ENCODE measurements around the gene ZNF329. TPM values are rescaled to one million over a fixed set of nuclear protein-coding genes. Genes with fewer than 3 reads are reported as not detected.
"Not testable (repeated sequence)": the region's sequence is repeated elsewhere in the genome, so short reads cannot be mapped to it uniquely, and the experiment has no call there.

The ZNF329 gene
- total RNA-seq (2014; rRNA removed; shearing (Covaris generic)): 14.5 and 16.9 TPM in 2 replicates

DNA sequence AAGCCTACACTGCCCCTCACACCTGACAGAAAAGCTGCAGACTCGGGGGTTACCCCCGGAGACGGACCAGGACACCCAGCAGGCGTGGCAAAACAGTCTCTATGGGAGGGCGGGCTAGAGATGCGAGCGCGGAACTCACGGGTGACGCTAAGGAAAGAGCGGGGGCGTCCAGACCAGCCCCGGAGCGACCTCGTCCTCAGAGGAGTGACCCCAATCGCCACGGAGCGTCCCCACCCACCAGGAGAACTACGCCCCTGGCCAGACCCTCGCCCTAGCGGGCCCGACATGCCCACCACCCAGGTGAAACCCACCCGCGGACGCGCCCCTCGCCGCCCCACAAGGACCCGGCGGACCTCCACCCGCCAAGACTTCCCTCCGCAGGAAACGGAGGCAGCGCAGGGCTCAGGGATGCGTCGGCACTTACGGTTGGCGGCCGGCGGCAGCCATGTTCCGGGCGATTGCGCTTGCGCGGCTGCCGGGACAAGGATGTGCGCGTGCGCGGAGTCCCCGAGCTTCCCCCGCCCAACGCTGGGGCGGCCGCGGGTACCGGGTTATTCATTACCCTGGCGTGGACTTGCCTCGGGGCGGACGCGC is at the start of gene ZNF329:
Gene ZNF329 (minus strand): TSS at position 462 of the 594 bp plus-strand sequence. CDS start 21,286 bp downstream, outside the sequence.
- peak; percentile 78 for DNase-seq (ENCODE audit: low spot score)
- in situ Hi-C loops (cut with HindIII; ENCODE audit: low sequenced_read_pairs): no loop called here

- peak; percentile 3 for DNase-seq (ENCODE audit: low spot score)
- in situ Hi-C loops (cut with HindIII; ENCODE audit: low sequenced_read_pairs): no loop called here
These were observed 46.5 kb upstream of the ZNF329 start for GRCh38 chr19:58196901-58197616.

DNA sequence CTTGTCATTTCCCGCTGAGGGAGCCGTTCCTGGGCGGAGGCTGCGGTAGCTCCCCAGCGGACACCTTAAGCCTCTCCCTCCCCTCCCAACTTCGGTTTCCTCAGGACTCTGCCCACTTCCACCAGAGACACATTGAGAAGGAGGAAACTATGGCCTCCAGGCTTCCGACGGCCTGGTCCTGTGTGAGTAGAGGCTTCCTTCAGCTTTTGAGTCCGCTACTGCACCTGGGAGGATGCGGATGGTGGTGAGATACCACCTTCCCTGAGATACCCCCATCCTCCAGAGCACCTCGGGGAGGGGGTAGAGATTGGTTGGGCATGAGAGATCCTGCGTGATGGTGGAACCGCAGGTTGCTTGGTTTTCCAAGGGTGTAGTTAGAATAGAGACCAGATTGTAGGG is 33.2 kb upstream of the ZNF329 start:
- in situ Hi-C loops (cut with HindIII; ENCODE audit: low sequenced_read_pairs): no loop called here
- no peak for DNase-seq (ENCODE audit: low spot score)

- in situ Hi-C loops (cut with HindIII; ENCODE audit: low sequenced_read_pairs): no loop called here
These were observed 32.6 kb upstream of the ZNF329 start, which contains the start of gene ZNF274 for GRCh38 chr19:58182989-58183816. Gene ZNF274, plus strand, starts transcription at chr19:58183061. Its CDS starts 905 bp downstream, at chr19:58183966.

DNA sequence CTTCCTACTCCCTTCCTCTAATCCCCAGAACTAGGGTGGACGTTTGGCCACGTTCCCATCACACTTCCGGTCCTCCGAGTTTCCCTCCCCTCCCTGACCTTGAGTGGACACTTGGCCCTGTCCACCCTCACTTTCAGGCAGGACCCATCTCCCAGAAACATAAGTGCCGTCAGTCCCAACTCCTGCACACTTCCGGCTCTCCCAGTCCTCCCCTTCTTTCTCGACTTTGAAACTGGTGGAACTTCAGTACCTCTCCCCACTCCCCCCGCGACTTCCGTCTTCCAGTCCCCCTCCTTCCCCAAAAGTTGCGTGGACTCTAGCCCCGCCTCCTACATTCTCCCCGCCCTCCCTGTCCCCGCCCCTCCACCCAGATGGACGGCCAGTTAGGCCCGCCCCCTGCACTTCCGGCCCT is 32.0 kb upstream of the ZNF329 start:
- no peak for DNase-seq (ENCODE audit: low spot score)
- in situ Hi-C loops (cut with HindIII; ENCODE audit: low sequenced_read_pairs): no loop called here

More at GRCh38 chr19:58182989-58183816, 32.6 kb upstream of the ZNF329 start, which contains the start of gene ZNF274:
- peak; percentile 96 for DNase-seq (ENCODE audit: low spot score)

- in situ Hi-C loops (cut with HindIII; ENCODE audit: low sequenced_read_pairs): no loop called here
- DNase-seq (ENCODE audit: low spot score): peak; percentile 57
These were observed 31.4 kb upstream of the ZNF329 start for GRCh38 chr19:58181902-58182576.

- no peak for DNase-seq (ENCODE audit: low spot score)
- in situ Hi-C loops (cut with HindIII; ENCODE audit: low sequenced_read_pairs): no loop called here
These were observed 20.3 kb upstream of the ZNF329 start for GRCh38 chr19:58170860-58171259.

DNA sequence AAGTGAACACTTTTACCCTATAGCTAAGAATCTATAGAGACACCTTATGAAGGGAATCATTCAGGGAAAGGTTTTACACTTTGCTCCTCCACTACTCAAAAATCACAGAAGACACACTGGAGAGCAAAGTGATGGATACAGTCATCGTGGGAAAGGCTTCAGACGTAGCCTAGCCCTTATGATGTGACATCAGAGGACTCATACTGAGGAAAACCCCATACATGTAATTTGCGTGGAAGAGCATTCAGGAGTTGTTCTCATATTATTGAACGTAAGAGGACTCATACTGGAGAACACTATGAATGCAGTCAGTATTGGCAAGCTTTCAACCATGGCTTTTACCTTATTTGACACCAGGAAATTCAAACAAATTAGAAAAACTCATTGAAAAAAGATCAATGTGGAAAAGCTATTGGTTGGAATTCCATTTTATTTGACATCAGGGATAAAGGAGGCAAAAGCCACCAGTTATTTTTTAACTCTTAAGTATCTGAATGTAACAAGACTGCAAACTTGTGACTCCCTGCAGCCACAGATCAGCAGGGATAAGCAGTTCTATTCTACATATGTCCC is 16.2 kb upstream of the ZNF329 start:
- in situ Hi-C loops (cut with HindIII; ENCODE audit: low sequenced_read_pairs): no loop called here
- no peak for DNase-seq (ENCODE audit: low spot score)

DNA sequence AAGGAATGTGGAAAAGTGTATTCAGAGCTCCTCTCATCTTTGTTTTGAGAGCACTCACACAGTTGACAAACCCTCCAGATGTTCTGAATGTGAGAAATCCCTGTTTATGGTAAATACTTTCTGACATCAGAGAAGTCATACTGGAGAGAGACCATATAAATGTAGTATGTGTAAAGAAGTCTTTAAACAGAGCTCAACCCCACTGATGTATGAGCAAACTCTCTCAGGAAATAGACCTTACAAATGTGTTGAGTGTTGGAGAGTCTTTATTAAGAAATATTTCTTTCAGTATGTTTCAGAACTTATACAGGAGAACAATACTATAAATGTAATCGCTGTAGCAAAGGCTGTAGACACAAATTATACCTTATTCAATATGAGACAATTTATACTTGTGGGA is 15.7 kb upstream of the ZNF329 start:
- DNase-seq (ENCODE audit: low spot score): no peak
- in situ Hi-C loops (cut with HindIII; ENCODE audit: low sequenced_read_pairs): no loop called here

DNA sequence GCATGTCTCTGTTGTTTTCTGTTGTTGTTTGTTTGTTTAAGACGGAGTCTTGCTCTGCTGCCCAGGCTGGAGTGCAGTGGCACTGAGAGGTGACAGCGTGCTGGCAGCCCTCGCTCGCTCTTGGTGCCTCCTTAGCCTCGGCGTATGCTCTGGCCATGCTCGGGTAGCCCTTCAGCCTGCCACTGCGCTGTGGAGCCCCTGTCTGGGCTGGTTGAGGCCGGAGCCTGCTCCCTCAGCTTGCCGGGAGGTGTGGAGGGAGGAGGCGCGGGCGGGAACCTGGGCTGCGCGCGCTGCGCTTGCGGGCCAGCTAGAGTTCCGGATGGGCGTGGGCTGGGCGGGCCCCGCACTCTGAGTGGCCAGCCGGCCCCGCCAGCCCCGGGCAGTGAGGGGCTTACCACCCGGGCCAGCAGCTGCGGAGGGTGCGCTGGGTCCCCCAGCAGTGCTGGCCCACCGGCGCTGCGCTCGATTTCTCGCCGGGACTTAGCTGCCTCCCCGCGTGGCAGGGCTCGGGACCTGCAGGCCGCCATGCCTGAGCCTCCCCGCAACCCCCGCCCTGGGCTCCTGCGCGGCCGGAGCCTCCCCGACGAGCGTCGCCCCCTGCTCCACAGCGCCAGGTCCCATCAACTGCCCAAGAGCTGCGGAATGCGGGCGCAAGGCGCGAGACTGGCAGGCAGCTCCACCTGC is 6.6 kb upstream of the ZNF329 start:
- in situ Hi-C loops (cut with HindIII; ENCODE audit: low sequenced_read_pairs): no loop called here
- DNase-seq (ENCODE audit: low spot score): no peak

DNA sequence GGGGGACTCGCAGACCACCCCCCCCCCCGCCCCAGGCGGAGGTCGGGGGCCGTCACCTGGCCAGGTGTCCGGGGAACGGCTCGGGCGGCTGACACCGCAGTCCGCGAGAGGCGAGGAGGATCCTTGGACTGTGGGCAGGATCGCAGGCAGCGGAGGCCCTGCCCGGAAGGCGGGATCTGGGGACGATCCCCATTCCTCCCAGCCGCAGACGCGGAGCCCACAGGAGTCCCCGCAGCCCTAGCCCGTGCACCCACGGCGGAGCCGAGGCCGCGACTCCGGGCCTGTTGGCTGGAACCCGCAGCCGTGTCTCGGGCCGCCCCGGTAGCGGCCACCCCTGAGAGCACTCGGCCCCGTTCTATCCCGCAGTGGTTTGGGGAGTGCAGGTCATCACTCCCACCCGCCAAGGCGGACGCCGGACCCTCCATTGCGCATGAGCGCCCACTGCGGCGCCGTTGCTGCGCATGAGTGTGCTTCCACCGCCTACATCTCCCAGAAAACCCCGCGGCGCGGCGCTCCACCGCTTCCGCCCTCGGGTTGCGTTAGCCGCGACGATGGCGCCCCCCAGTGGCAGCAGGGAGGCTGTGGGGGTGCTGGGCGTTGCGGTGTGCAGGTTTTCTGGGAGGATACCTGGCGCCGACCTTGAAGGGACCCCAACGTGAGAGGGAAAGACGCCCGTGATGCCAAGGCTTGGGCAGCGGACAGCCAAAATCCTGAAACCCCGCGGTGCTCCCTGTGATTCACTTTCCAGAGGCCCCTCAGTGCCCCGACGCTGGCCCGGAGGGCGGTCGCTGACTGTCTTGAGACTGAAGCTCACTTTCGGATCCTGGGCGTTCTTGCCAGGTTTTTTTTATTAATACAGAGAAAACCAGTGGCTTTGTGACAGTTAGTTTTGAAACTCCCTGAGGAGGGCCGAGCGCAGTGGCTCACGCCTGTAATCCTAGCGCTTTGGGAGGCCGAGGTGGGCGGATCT is 4.4 kb upstream of the ZNF329 start:
- in situ Hi-C loops (cut with HindIII; ENCODE audit: low sequenced_read_pairs): no loop called here
- peak; percentile 89 for DNase-seq (ENCODE audit: low spot score)

DNA sequence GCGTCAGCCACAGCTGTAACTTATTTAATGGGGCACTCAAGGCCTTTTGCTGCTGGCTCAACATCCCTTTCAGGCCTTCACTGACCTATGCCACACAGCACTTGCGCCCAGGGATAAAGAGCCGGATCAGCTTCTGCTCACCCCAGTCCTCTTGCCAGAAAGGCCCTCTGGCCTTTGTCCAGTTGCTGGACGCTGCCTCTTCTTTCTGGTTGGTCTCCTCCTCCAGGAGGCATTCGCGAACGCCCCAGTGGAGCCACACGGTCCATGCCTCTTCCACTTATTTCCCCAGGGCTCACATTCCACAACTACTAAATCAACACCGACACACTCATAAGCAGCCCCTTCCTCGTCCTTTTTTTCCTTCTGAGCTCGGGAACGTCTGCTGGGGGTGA is 3.7 kb upstream of the ZNF329 start:
- peak; percentile 67 for DNase-seq (ENCODE audit: low spot score)
- in situ Hi-C loops (cut with HindIII; ENCODE audit: low sequenced_read_pairs): no loop called here

DNA sequence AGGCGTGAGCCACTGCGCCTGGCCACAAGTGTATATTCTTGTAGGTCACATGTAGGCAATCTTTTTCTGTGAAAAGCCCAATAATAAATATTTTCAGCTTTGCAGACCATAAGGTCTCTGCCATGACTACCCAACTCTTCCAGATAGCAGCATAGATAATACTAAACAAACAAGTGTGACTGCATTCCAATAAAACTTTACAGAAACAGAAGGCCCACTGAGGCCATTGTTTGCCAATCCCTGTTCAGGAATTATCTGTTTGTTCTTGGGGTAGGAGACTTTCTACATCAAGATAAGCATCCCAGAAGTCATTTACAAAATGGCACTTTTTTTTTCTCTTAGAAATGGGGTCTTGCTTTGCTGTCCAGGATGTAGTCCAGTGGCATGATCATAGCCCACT is 2.8 kb upstream of the ZNF329 start:
- in situ Hi-C loops (cut with HindIII; ENCODE audit: low sequenced_read_pairs): no loop called here

DNA sequence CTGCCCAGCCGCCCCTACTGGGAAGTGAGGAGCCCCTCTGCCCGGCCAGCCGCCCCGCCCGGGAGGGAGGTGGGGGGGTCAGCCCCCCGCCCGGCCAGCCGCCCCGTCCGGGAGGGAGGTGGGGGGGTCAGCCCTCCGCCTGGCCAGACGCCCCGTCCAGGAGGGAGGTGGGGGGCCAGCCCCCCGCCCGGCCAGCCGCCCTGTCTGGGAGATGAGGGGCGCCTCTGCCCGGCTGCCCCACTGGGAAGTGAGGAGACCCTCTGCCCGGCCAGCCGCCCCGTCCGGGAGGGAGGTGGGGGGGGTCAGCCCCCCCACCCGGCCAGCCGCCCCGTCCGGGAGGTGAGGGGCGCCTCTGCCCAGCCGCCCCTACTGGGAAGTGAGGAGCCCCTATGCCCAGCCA is 3.1 kb downstream of the ZNF329 start:
- DNase-seq (ENCODE audit: low spot score); in situ Hi-C loops (cut with HindIII; ENCODE audit: low sequenced_read_pairs): not testable (repeated sequence)

More for the DNA sequence above, 2.8 kb upstream of the ZNF329 start:
- DNase-seq (ENCODE audit: low spot score): no peak

GRCh38 chr19:58145849-58146248 is 4.7 kb downstream of the ZNF329 start:
- no peak for DNase-seq (ENCODE audit: low spot score)
- in situ Hi-C loops (cut with HindIII; ENCODE audit: low sequenced_read_pairs): no loop called here

- DNase-seq (ENCODE audit: low spot score): no peak
- in situ Hi-C loops (cut with HindIII; ENCODE audit: low sequenced_read_pairs): no loop called here
These were observed 16.3 kb downstream of the ZNF329 start for GRCh38 chr19:58134244-58134643.

GRCh38 chr19:58129284-58129683 is 21.3 kb downstream of the ZNF329 start:
- no peak for DNase-seq (ENCODE audit: low spot score)
- in situ Hi-C loops (cut with HindIII; ENCODE audit: low sequenced_read_pairs): no loop called here

All from G401 (cell line).